ENCODE results near the gene RAB4A.

Gene RAB4A

DNA sequence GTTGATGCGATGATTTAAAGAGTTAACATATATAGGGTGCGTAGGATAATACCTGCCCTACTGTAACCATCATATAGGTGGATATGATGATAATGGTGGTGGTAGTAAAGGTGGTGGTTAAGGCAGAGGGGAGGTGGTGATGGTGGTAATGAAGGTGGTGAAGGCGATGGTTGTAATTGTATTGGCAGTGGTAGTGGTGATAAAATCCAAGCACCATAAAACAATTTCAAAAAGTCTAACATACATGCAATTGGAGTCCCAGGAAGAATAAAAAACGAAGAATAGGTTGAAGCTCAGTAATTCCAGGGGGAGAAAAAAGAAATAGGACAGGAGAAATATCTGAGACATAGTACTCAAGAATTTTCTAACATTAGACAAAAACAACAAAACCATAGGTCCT is 27.3 kb upstream of the RAB4A start:
- DNase-seq (ENCODE audit: extremely low read depth in 1 of 2, low read depth in 1 of 2) = no peak

DNA sequence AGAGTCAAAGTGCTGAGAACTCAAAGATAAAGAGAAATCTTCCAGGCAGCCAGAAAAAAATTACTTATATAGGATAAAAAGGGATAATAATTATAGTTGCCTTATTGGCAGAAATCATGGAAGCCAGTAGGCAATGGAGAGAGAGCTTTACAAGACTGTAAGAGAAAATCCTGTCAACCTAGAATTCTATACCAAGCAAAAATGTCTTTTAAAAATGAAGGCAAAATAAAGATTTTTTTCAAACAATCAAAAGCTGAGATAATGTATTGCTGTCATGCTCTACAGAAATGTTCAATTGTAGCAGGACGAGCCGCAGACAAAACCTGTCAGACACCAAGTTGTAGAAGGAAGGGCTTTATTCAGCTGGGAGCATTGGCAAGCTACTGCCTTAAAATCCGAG is 26.8 kb upstream of the RAB4A start:
- no peak for DNase-seq (ENCODE audit: extremely low read depth in 1 of 2, low read depth in 1 of 2)

GRCh38 chr1:229247871-229248270 is 23.0 kb upstream of the RAB4A start:
- no peak for DNase-seq (ENCODE audit: extremely low read depth in 1 of 2, low read depth in 1 of 2)

DNA sequence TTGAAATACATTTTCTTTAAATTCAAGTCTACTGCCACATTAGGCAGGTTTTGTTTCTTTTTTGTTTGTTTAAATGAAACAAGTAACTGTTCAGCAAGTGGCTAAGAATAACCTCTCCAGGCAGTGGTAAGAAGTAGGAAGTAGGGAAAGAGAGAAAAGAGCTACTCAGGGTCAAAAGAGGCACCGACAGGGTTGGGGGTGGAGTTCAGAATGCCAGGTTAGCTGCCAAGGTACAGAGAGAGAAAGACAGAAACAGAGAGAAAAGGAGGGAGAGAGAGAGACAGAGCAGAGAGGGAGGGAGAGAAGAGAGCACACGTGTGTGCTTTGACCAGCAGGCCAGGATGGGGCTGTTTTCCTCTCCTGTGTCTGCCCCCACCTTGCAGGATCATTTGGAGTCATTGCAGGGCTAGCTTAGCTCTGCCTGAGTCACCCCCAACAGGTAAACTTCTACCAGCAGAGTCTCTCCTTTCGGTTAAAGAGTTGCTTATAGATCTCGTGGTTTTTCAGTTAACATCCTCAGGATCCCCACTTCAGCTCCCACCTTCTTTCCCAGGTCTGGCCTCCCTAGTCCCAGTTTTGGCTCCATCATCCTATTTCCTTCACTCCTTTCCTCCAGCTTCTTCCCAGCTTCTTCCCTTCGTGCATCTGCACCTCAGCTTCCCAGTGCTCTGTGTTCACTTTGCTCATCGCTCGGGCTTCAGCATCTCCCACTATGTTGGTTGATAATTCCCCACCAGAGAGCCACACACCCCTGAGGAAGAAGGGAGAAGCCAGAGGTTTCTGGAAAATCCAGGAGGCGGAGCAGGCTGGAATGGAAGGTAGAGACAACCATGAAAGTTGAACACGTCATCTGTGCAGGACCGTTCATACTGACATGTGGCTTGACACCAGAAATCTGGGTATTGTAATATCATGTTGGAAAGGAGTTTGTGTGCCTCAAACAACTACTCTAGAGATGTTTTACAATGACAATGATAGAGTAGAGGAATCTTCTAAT is 21.8 kb upstream of the RAB4A start:
- DNase-seq (ENCODE audit: extremely low read depth in 1 of 2, low read depth in 1 of 2) = no peak

GRCh38 chr1:229249854-229250644 is 20.9 kb upstream of the RAB4A start:
- DNase-seq (ENCODE audit: extremely low read depth in 1 of 2, low read depth in 1 of 2) = no peak

DNA sequence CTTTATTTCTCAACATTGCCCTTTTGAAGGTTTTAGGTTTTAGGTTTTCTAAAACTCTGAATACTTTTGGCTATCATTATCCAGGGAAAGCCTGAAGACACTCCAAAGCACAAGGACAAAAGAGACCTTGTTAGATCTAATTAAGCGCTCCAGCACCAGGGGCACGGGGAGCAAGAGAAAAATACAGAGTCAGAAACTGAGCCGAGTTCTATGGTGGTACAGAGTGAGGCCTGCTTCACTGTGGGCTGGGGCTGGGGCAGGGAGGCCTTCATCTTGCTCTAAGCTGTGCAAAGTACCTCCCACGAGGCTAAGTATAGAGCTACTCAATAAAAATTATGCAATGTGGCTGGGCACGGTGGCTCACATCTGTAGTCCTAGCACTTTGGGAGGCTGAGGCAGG is 19.7 kb upstream of the RAB4A start:
- DNase-seq (ENCODE audit: extremely low read depth in 1 of 2, low read depth in 1 of 2) = no peak

GRCh38 chr1:229252228-229252984 is 18.5 kb upstream of the RAB4A start:
- no peak for DNase-seq (ENCODE audit: extremely low read depth in 1 of 2, low read depth in 1 of 2)

GRCh38 chr1:229253151-229253974 is 17.5 kb upstream of the RAB4A start:
- DNase-seq (ENCODE audit: extremely low read depth in 1 of 2, low read depth in 1 of 2) = no peak

GRCh38 chr1:229254910-229255541 is 15.9 kb upstream of the RAB4A start:
- no peak for DNase-seq (ENCODE audit: extremely low read depth in 1 of 2, low read depth in 1 of 2)

DNA sequence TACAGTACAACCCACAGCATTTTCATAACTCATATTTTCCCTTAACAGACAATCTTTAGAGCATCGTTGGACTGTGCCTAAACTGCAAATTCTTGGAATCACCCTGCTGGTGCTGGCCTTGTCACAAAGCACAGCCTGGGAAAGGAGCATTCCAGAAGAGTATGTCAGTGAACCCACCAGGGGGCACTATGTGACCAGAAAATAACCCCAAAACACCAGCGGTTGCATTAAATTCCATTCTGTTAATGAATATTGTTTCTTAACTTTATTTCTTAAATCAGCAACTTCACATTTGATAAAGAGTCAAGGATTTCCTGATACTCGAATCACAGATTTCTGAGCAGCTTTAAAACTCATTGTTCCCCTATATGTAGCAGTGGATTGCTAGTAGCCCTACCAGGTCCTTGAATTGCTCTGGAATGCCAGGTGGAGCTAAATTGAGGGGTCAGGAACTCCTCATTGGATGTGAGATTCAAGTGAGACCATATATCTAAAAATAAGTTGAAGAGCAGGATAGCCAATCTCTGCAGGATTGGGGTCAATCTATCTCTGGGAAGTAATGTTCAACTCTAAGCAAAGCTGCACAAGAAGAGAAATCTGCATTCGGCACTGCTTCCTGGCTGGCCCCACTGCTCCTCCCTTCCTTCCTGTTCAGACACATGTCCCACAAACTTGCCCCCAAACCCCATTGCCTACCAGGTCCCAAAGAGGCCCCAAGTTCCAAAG is 12.7 kb upstream of the RAB4A start:
- DNase-seq (ENCODE audit: extremely low read depth in 1 of 2, low read depth in 1 of 2) = peak in 1 of 2 donors; percentile 48

- DNase-seq (ENCODE audit: extremely low read depth in 1 of 2, low read depth in 1 of 2) = no peak
Measured at GRCh38 chr1:229258757-229259060, 12.2 kb upstream of the RAB4A start.

- no peak for DNase-seq (ENCODE audit: extremely low read depth in 1 of 2, low read depth in 1 of 2)
Measured at GRCh38 chr1:229260297-229260696, 10.6 kb upstream of the RAB4A start.

GRCh38 chr1:229262239-229262638 is 8.7 kb upstream of the RAB4A start:
- DNase-seq (ENCODE audit: extremely low read depth in 1 of 2, low read depth in 1 of 2) = no peak

GRCh38 chr1:229263254-229263653 is 7.7 kb upstream of the RAB4A start:
- no peak for DNase-seq (ENCODE audit: extremely low read depth in 1 of 2, low read depth in 1 of 2)

- no peak for DNase-seq (ENCODE audit: extremely low read depth in 1 of 2, low read depth in 1 of 2)
Measured at GRCh38 chr1:229264068-229264467, 6.8 kb upstream of the RAB4A start.

GRCh38 chr1:229264487-229264886 is 6.4 kb upstream of the RAB4A start:
- DNase-seq (ENCODE audit: extremely low read depth in 1 of 2, low read depth in 1 of 2) = no peak

DNA sequence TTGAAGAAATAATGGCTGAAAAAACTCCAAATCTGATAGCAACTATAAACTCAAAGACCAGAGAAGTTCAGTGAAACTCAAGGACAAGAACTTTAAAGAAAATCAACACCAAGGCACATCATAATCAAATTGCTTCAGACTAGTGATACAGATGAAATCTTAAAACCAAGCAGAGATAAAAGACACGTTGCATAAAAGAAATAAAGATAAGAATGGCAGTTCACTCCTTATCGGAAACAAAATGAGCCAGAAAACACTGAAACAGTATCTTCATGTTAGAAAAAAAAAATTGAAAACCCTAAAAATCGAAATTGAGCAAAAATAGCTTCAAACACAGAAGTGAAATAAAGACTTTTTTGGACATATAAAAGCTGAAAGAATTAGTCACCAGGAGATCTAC is 4.6 kb upstream of the RAB4A start:
- no peak for DNase-seq (ENCODE audit: extremely low read depth in 1 of 2, low read depth in 1 of 2)

DNA sequence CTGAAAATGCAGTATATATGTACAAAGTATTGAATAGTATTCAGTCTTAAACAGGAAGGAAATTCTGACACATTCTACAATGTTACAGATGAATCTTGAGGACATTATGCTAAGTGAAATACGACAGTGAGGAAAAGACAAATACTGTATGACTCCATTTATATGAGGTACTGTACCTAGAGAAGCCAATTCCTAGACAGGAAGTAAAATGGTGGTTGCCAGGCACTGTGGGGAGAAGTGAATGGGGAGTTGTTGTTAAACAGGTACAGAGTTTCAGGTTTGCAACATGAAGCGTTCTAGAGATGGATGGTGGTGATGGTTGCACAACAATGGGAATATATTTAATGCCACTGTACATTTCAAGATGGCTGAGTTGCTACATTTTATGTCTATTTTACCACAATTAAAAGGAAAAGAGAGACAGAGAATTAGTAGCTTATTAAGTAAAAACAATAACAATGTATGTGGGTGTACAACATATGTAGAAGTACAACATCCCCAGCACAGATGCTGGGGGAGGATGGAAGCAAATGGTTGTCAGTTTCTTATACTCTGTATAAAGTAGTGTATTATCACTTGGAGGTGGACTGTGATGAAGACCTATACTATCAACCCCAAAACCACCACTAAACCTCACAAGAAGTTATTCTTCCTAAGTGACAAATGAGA is 3.9 kb upstream of the RAB4A start:
- no peak for DNase-seq (ENCODE audit: extremely low read depth in 1 of 2, low read depth in 1 of 2)

GRCh38 chr1:229268505-229268904 is 2.4 kb upstream of the RAB4A start:
- no peak for DNase-seq (ENCODE audit: extremely low read depth in 1 of 2, low read depth in 1 of 2)
